Thoracic aorta (tissue), 2 donors: Measurements from ENCODE around the gene CDC25B. TPM values are rescaled to one million over a fixed set of nuclear protein-coding genes. Genes with fewer than 3 reads are reported as not detected.

Experiments used
- ATAC-seq: fragments of 150-250 bp; one replicate; pipeline ENCODE4 v1.8.0; 2017; ENCODE audit warnings: low read depth; ENCODE audit not compliant: insufficient number of reproducible peaks, low FRiP score
- DNase-seq: peaks from one replicate; pipeline ENCODE4 v3.0.0-alpha.2; 2020; ENCODE audit warnings: low spot score
- H3K27ac ChIP-seq, 2 donors: fragments of 200-600 bp; sonication (generic); 1 replicate in 1 of 2; 2 replicates in 1 of 2; pipeline ENCODE4 v1.5.1; 2016; ENCODE audit warnings: mild to moderate bottlenecking in 2 of 2, moderate library complexity in 2 of 2
- H3K27me3 ChIP-seq: fragments of 200-600 bp; sonication (generic); replicated peaks from 2 replicates; pipeline ENCODE4 v1.6.0; 2016; ENCODE audit warnings: mild to moderate bottlenecking; ENCODE audit not compliant: insufficient read depth
- H3K36me3 ChIP-seq: fragments of 200-600 bp; sonication (generic); one replicate; pipeline ENCODE4 v1.5.1; 2016
- H3K4me1 ChIP-seq, 2 donors: fragments of 200-600 bp; sonication (generic); 1 replicate in 1 of 2; 2 replicates in 1 of 2; pipeline versions ENCODE4 v1.5.1 to v1.6.0; 2016; ENCODE audit warnings: low read depth in 2 of 2, mild to moderate bottlenecking in 1 of 2; ENCODE audit not compliant: control insufficient read depth in 1 of 2
- H3K4me3 ChIP-seq: fragments of 200-600 bp; sonication (generic); 2 replicates; pipeline ENCODE4 v1.5.1; 2016; ENCODE audit warnings: mild to moderate bottlenecking
- H3K9me3 ChIP-seq: fragments of 200-600 bp; sonication (generic); 2 replicates; pipeline ENCODE4 v1.5.1; 2016
- CTCF ChIP-seq: fragments of 200-600 bp; sonication (generic); IDR thresholded peaks from one replicate; pipeline ENCODE4 v1.5.1; 2019; ENCODE audit warnings: antibody characterized with exemption
- total RNA-seq, 2 donors: library from RNA; depleted of rRNA; stranded (reverse); fragments of >200 nt; gene quantifications; one replicate each; pipeline versions ENCODE4 v1.1.0 to v1.2.3, GENCODE V29; 2016

CDC25B gene
- total RNA-seq, 2 donors from 2014 or later = 28.4 to 41.8 TPM

GRCh38 chr20:3811467-3812258 is 15.6 kb downstream of the CDC25B start:
- peak overlapping the region; percentile 84 to 94 for H3K27ac ChIP-seq
- ATAC-seq = peak; percentile 81
- DNase-seq = peak; percentile 92
- H3K4me3 ChIP-seq = peak overlapping the region; percentile 67
- TF ChIP-seq CTCF = no peak
- H3K9me3 ChIP-seq = no peaks in the 10 kb centered on the region
- H3K36me3 ChIP-seq = no peaks in the 10 kb centered on the region
- peaks cover 25 to 63% of the 10 kb centered on the region in 2 donors for H3K4me1 ChIP-seq
- no peaks in the 10 kb centered on the region for H3K27me3 ChIP-seq

- Histone ChIP-seq H3K36me3 (no peaks in the 10 kb centered on the region), H3K4me1 (peaks cover 19 to 57% of the 10 kb centered on the region in 2 donors), H3K4me3 (no peak overlapping the region), H3K27me3 (no peaks in the 10 kb centered on the region), H3K27ac (peak overlapping the region; percentile 84 to 94), H3K9me3 (no peaks in the 10 kb centered on the region)
- DNase-seq = no peak
- no peak for ATAC-seq
- no peak for TF ChIP-seq CTCF
Observed at GRCh38 chr20:3812259-3812681, 16.2 kb downstream of the CDC25B start.

GRCh38 chr20:3812975-3813847 is 17.1 kb downstream of the CDC25B start:
- DNase-seq = no peak
- Histone ChIP-seq H3K27ac (peak overlapping the region; percentile 41 to 58), H3K27me3 (no peaks in the 10 kb centered on the region), H3K4me1 (peaks cover 12 to 50% of the 10 kb centered on the region in 2 donors), H3K36me3 (no peaks in the 10 kb centered on the region), H3K4me3 (no peak overlapping the region), H3K9me3 (no peaks in the 10 kb centered on the region)
- no peak for ATAC-seq
- no peak for TF ChIP-seq CTCF

- no peak for TF ChIP-seq CTCF
- no peaks in the 10 kb centered on the region for H3K27me3 ChIP-seq
- no peaks in the 10 kb centered on the region for H3K9me3 ChIP-seq
- ATAC-seq = no peak
- peaks cover 8 to 48% of the 10 kb centered on the region in 2 donors for H3K4me1 ChIP-seq
- H3K27ac ChIP-seq = peak overlapping the region in 1 of 2 donors; percentile 41
- no peak for DNase-seq
- H3K4me3 ChIP-seq = no peak overlapping the region
- no peaks in the 10 kb centered on the region for H3K36me3 ChIP-seq
Observed at GRCh38 chr20:3813848-3814581, 17.9 kb downstream of the CDC25B start.
